ENCODE measurements around the gene DCTD.

Gene DCTD

GRCh38 chr4:182853731-182854330 is 63.4 kb downstream of the DCTD start:
- H3K27me3 ChIP-seq (ENCODE audit: insufficient read depth, low read length) = no peaks in the 10 kb centered on the region
- H3K9ac ChIP-seq (ENCODE audit: low read depth, low read length) = no peak overlapping the region
- no peak overlapping the region for H3K4me3 ChIP-seq (ENCODE audit: low read length)
- H3K36me3 ChIP-seq (ENCODE audit: insufficient read depth, low read length) = no peaks in the 10 kb centered on the region
- no peaks in the 10 kb centered on the region for H3K9me3 ChIP-seq (ENCODE audit: insufficient read depth, low read depth, low read length)
- no peak overlapping the region; the same call in 1 of the 2 replicates for H3K27ac ChIP-seq (ENCODE audit: low read depth, low read length)
- no peaks in the 10 kb centered on the region for H3K4me1 ChIP-seq (ENCODE audit: insufficient read depth, low read length)
- WGBS = 75% methylated on average over 15 of the region's 15 CpGs

- no peaks in the 10 kb centered on the region for H3K9me3 ChIP-seq (ENCODE audit: insufficient read depth, low read depth, low read length)
- no peak overlapping the region for H3K27ac ChIP-seq (ENCODE audit: low read depth, low read length)
- no peak overlapping the region for H3K4me3 ChIP-seq (ENCODE audit: low read length)
- 93% methylated on average over 4 of the region's 6 CpGs for WGBS
- H3K9ac ChIP-seq (ENCODE audit: low read depth, low read length) = no peak overlapping the region
- H3K4me1 ChIP-seq (ENCODE audit: insufficient read depth, low read length) = no peaks in the 10 kb centered on the region
- H3K27me3 ChIP-seq (ENCODE audit: insufficient read depth, low read length) = no peaks in the 10 kb centered on the region
- H3K36me3 ChIP-seq (ENCODE audit: insufficient read depth, low read length) = no peaks in the 10 kb centered on the region
Observed at GRCh38 chr4:182848685-182849084, 68.5 kb downstream of the DCTD start.

- H3K27me3 ChIP-seq (ENCODE audit: insufficient read depth, low read length) = no peaks in the 10 kb centered on the region
- no peak overlapping the region for H3K9ac ChIP-seq (ENCODE audit: low read depth, low read length)
- H3K4me1 ChIP-seq (ENCODE audit: insufficient read depth, low read length) = no peaks in the 10 kb centered on the region
- H3K36me3 ChIP-seq (ENCODE audit: insufficient read depth, low read length) = no peaks in the 10 kb centered on the region
- 94% methylated on average over 27 of the region's 27 CpGs for WGBS
- no peaks in the 10 kb centered on the region for H3K9me3 ChIP-seq (ENCODE audit: insufficient read depth, low read depth, low read length)
- no peak overlapping the region for H3K27ac ChIP-seq (ENCODE audit: low read depth, low read length)
- no peak overlapping the region for H3K4me3 ChIP-seq (ENCODE audit: low read length)
Observed at GRCh38 chr4:182847576-182848450, 69.4 kb downstream of the DCTD start.

GRCh38 chr4:182846036-182846435 is 71.2 kb downstream of the DCTD start:
- Histone ChIP-seq H3K36me3 (ENCODE audit: insufficient read depth, low read length) (no peaks in the 10 kb centered on the region), H3K4me1 (ENCODE audit: insufficient read depth, low read length) (no peaks in the 10 kb centered on the region), H3K4me3 (ENCODE audit: low read length) (no peak overlapping the region), H3K27me3 (ENCODE audit: insufficient read depth, low read length) (no peaks in the 10 kb centered on the region), H3K27ac (ENCODE audit: low read depth, low read length) (no peak overlapping the region), H3K9ac (ENCODE audit: low read depth, low read length) (no peak overlapping the region), H3K9me3 (ENCODE audit: insufficient read depth, low read depth, low read length) (no peaks in the 10 kb centered on the region)
- WGBS = 92% methylated on average over 8 of the region's 8 CpGs

GRCh38 chr4:182845618-182846017 is 71.6 kb downstream of the DCTD start:
- 91% methylated on average over 6 of the region's 6 CpGs for WGBS
- Histone ChIP-seq H3K27ac (ENCODE audit: low read depth, low read length) (no peak overlapping the region), H3K4me1 (ENCODE audit: insufficient read depth, low read length) (no peaks in the 10 kb centered on the region), H3K36me3 (ENCODE audit: insufficient read depth, low read length) (no peaks in the 10 kb centered on the region), H3K9ac (ENCODE audit: low read depth, low read length) (no peak overlapping the region), H3K4me3 (ENCODE audit: low read length) (no peak overlapping the region), H3K27me3 (ENCODE audit: insufficient read depth, low read length) (no peaks in the 10 kb centered on the region), H3K9me3 (ENCODE audit: insufficient read depth, low read depth, low read length) (no peaks in the 10 kb centered on the region)

- no peaks in the 10 kb centered on the region for H3K4me1 ChIP-seq (ENCODE audit: insufficient read depth, low read length)
- no peak overlapping the region for H3K27ac ChIP-seq (ENCODE audit: low read depth, low read length)
- no peaks in the 10 kb centered on the region for H3K9me3 ChIP-seq (ENCODE audit: insufficient read depth, low read depth, low read length)
- H3K36me3 ChIP-seq (ENCODE audit: insufficient read depth, low read length) = no peaks in the 10 kb centered on the region
- WGBS = 93% methylated on average over 9 of the region's 9 CpGs
- no peak overlapping the region for H3K9ac ChIP-seq (ENCODE audit: low read depth, low read length)
- H3K4me3 ChIP-seq (ENCODE audit: low read length) = no peak overlapping the region
- H3K27me3 ChIP-seq (ENCODE audit: insufficient read depth, low read length) = no peaks in the 10 kb centered on the region
Observed at GRCh38 chr4:182843808-182844325, 73.3 kb downstream of the DCTD start.

GRCh38 chr4:182842759-182843390 is 74.3 kb downstream of the DCTD start:
- H3K4me3 ChIP-seq (ENCODE audit: low read length) = no peak overlapping the region
- H3K27ac ChIP-seq (ENCODE audit: low read depth, low read length) = no peak overlapping the region
- WGBS = 84% methylated on average over 17 of the region's 17 CpGs
- no peaks in the 10 kb centered on the region for H3K27me3 ChIP-seq (ENCODE audit: insufficient read depth, low read length)
- no peaks in the 10 kb centered on the region for H3K9me3 ChIP-seq (ENCODE audit: insufficient read depth, low read depth, low read length)
- no peak overlapping the region for H3K9ac ChIP-seq (ENCODE audit: low read depth, low read length)
- no peaks in the 10 kb centered on the region for H3K36me3 ChIP-seq (ENCODE audit: insufficient read depth, low read length)
- H3K4me1 ChIP-seq (ENCODE audit: insufficient read depth, low read length) = no peaks in the 10 kb centered on the region

- Histone ChIP-seq H3K27me3 (ENCODE audit: insufficient read depth, low read length) (no peaks in the 10 kb centered on the region), H3K9ac (ENCODE audit: low read depth, low read length) (no peak overlapping the region), H3K4me3 (ENCODE audit: low read length) (no peak overlapping the region), H3K36me3 (ENCODE audit: insufficient read depth, low read length) (no peaks in the 10 kb centered on the region), H3K27ac (ENCODE audit: low read depth, low read length) (no peak overlapping the region), H3K9me3 (ENCODE audit: insufficient read depth, low read depth, low read length) (no peaks in the 10 kb centered on the region), H3K4me1 (ENCODE audit: insufficient read depth, low read length) (no peaks in the 10 kb centered on the region)
- WGBS = 93% methylated on average over 11 of the region's 11 CpGs
Observed at GRCh38 chr4:182842104-182842600, 75.0 kb downstream of the DCTD start.

GRCh38 chr4:182840108-182840507 is 77.1 kb downstream of the DCTD start:
- no peaks in the 10 kb centered on the region for H3K27me3 ChIP-seq (ENCODE audit: insufficient read depth, low read length)
- 96% methylated on average over 10 of the region's 10 CpGs for WGBS
- no peak overlapping the region for H3K4me3 ChIP-seq (ENCODE audit: low read length)

More at GRCh38 chr4:182840108-182840507, 77.1 kb downstream of the DCTD start:
- Histone ChIP-seq H3K9ac (ENCODE audit: low read depth, low read length) (no peak overlapping the region), H3K9me3 (ENCODE audit: insufficient read depth, low read depth, low read length) (no peaks in the 10 kb centered on the region), H3K4me1 (ENCODE audit: insufficient read depth, low read length) (no peaks in the 10 kb centered on the region), H3K36me3 (ENCODE audit: insufficient read depth, low read length) (no peaks in the 10 kb centered on the region), H3K27ac (ENCODE audit: low read depth, low read length) (no peak overlapping the region)

Measured in HUES64 (cell line).